Osteocyte (in vitro differentiated cells): Measurements from ENCODE around the gene CDC42EP3. TPM values are rescaled to one million over a fixed set of nuclear protein-coding genes. Genes with fewer than 3 reads are reported as not detected.

Experiments
- DNase-seq: peaks from one replicate; pipeline ENCODE4 v3.0.0; 2021; ENCODE audit warnings: mixed read lengths; ENCODE audit not compliant: unreplicated experiment; ENCODE audit errors: extremely low spot score
- H3K27ac Mint-ChIP-seq: one replicate; pipeline ENCODE4 v1.8.0; 2021; ENCODE audit warnings: mild to moderate bottlenecking, mixed read lengths; ENCODE audit not compliant: unreplicated experiment
- H3K27me3 Mint-ChIP-seq: one replicate; pipeline ENCODE4 v1.8.0; 2021; ENCODE audit warnings: mixed read lengths; ENCODE audit not compliant: unreplicated experiment
- H3K36me3 Mint-ChIP-seq: one replicate; pipeline ENCODE4 v1.8.0; 2021; ENCODE audit warnings: mixed read lengths; ENCODE audit not compliant: unreplicated experiment
- H3K4me1 Mint-ChIP-seq: one replicate; pipeline ENCODE4 v1.8.0; 2021; ENCODE audit warnings: mixed read lengths; ENCODE audit not compliant: unreplicated experiment
- H3K4me3 Mint-ChIP-seq: one replicate; pipeline ENCODE4 v1.8.0; 2021; ENCODE audit warnings: mild to moderate bottlenecking, moderate library complexity, mixed read lengths; ENCODE audit not compliant: unreplicated experiment
- H3K9me3 Mint-ChIP-seq: one replicate; pipeline ENCODE4 v1.8.0; 2021; ENCODE audit warnings: mixed read lengths; ENCODE audit not compliant: unreplicated experiment
- CTCF ChIP-seq: fragments of 200-600 bp; sonication (generic); IDR thresholded peaks from 2 replicates; pipeline ENCODE4 v1.5.0; 2021; ENCODE audit warnings: antibody characterized with exemption, mild to moderate bottlenecking, moderate library complexity
- long read RNA-seq: library from polyadenylated mRNA; unstranded; transcript quantifications from one replicate; pipeline ENCODE4 v2.0.0, GENCODE V29; 2021
- total RNA-seq: library from RNA; stranded (reverse); gene quantifications from 2 replicates; pipeline ENCODE4 v1.2.1, GENCODE V29; 2021

CDC42EP3 gene
- total RNA-seq = 40.9 and 46.2 TPM in 2 replicates
- long read RNA-seq, full-length matches to known transcripts = 50 of 81 reads
- long read RNA-seq, partial matches to known transcripts = 0 of 81 reads
- long read RNA-seq, other reads (novel, unspliced or antisense) = 31 of 81 reads

GRCh38 chr2:37671009-37671815 is at the start of gene CDC42EP3:
CDC42EP3 (minus strand) TSS chr2:37671642; CDS start chr2:37646587, 25,055 bp downstream.
- H3K9me3 Mint-ChIP-seq = no peaks in the 10 kb centered on the region
- TF ChIP-seq CTCF = no peak
- peak within 1 kb of the TSS; percentile 77 for H3K27ac Mint-ChIP-seq

GRCh38 chr2:37721201-37721560 is 49.7 kb upstream of the CDC42EP3 start:
- Mint-ChIP-seq H3K4me3 (no peak overlapping the region), H3K27me3 (no peaks in the 10 kb centered on the region), H3K36me3 (peaks cover 3% of the 10 kb centered on the region), H3K4me1 (peaks cover 16% of the 10 kb centered on the region), H3K9me3 (peaks cover 7% of the 10 kb centered on the region), H3K27ac (peak overlapping the region; percentile 77)
- DNase-seq = no peak
- TF ChIP-seq CTCF = no peak

More at GRCh38 chr2:37671009-37671815, at the start of gene CDC42EP3:
- Mint-ChIP-seq H3K27me3 (no peaks in the 10 kb centered on the region), H3K4me1 (peaks cover 36% of the 10 kb centered on the region), H3K36me3 (no peaks in the 10 kb centered on the region), H3K4me3 (peak within 1 kb of the TSS; percentile 89)
- peak; percentile 87 for DNase-seq

- peaks cover 5% of the 10 kb centered on the region for H3K36me3 Mint-ChIP-seq
- peaks cover 16% of the 10 kb centered on the region for H3K4me1 Mint-ChIP-seq
- no peaks in the 10 kb centered on the region for H3K27me3 Mint-ChIP-seq
- H3K27ac Mint-ChIP-seq = peak overlapping the region; percentile 77
- no peak overlapping the region for H3K4me3 Mint-ChIP-seq
- no peak for TF ChIP-seq CTCF
- DNase-seq = no peak
- peaks cover 9% of the 10 kb centered on the region for H3K9me3 Mint-ChIP-seq
These were observed 49.2 kb upstream of the CDC42EP3 start for GRCh38 chr2:37720533-37721200.

- H3K4me3 Mint-ChIP-seq = no peak overlapping the region
- H3K27me3 Mint-ChIP-seq = no peaks in the 10 kb centered on the region
- DNase-seq = no peak
- no peak overlapping the region for H3K27ac Mint-ChIP-seq
- TF ChIP-seq CTCF = no peak
- peaks cover 20% of the 10 kb centered on the region for H3K4me1 Mint-ChIP-seq
- peaks cover 18% of the 10 kb centered on the region for H3K9me3 Mint-ChIP-seq
- peaks cover 10% of the 10 kb centered on the region for H3K36me3 Mint-ChIP-seq
These were observed 47.2 kb upstream of the CDC42EP3 start for GRCh38 chr2:37718515-37719161.
